RWPE2 (cell line): ENCODE measurements around the gene GABRA4.

ENCODE experiments used
- ATAC-seq: fragments of 200-7000 bp; cut with Tn5 transposase; 3 replicates; pipeline ENCODE4 v1.9.1; 2021; ENCODE audit warnings: low read depth
- DNase-seq: peaks from one replicate; pipeline ENCODE4 v3.0.0-alpha.2; 2020; ENCODE audit warnings: low spot score
- H3K27ac ChIP-seq: fragments of 450-650 bp; 2 replicates; pipeline ENCODE4 v1.5.1; 2017; ENCODE audit warnings: mild to moderate bottlenecking; ENCODE audit not compliant: poor library complexity, severe bottlenecking
- H3K27me3 ChIP-seq: fragments of 250-450 bp; sonication (Bioruptor Pico); 2 replicates; pipeline ENCODE4 v1.5.1; 2021; ENCODE audit warnings: mild to moderate bottlenecking, moderate library complexity; ENCODE audit not compliant: insufficient read depth, poor library complexity, severe bottlenecking
- H3K36me3 ChIP-seq: fragments of 250-450 bp; sonication (Bioruptor Pico); 2 replicates; pipeline ENCODE4 v1.5.1; 2020; ENCODE audit warnings: low read depth, mild to moderate bottlenecking, moderate library complexity
- H3K4me1 ChIP-seq: fragments of 250-450 bp; sonication (Bioruptor Pico); 2 replicates; pipeline ENCODE4 v1.5.1; 2021; ENCODE audit warnings: mild to moderate bottlenecking, moderate library complexity; ENCODE audit not compliant: insufficient read depth, poor library complexity, severe bottlenecking
- H3K4me3 ChIP-seq: fragments of 250-450 bp; sonication (Bioruptor Pico); 2 replicates; pipeline ENCODE4 v1.5.1; 2021; ENCODE audit warnings: mild to moderate bottlenecking, moderate library complexity; ENCODE audit not compliant: severe bottlenecking
- H3K9me3 ChIP-seq: fragments of 250-450 bp; sonication (Bioruptor Pico); 2 replicates; pipeline ENCODE4 v1.5.1; 2021; ENCODE audit warnings: mild to moderate bottlenecking, moderate library complexity; ENCODE audit not compliant: severe bottlenecking
- CTCF ChIP-seq: fragments of 450-650 bp; IDR thresholded peaks from one replicate; pipeline ENCODE4 v1.5.1; 2017; ENCODE audit warnings: mild to moderate bottlenecking, moderate library complexity; ENCODE audit not compliant: poor library complexity, severe bottlenecking

The GABRA4 gene

GRCh38 chr4:46955601-46956000 lies 37.8 kb downstream of the GABRA4 start:
- H3K27ac ChIP-seq, result no peak overlapping the region
- H3K4me3 ChIP-seq, result no peak overlapping the region
- H3K27me3 ChIP-seq, result peaks cover 14% of the 10 kb centered on the region
- no peaks in the 10 kb centered on the region for H3K9me3 ChIP-seq
- no peaks in the 10 kb centered on the region for H3K4me1 ChIP-seq
- no peak for TF ChIP-seq CTCF
- DNase-seq (no peak), ATAC-seq (no peak)
- H3K36me3 ChIP-seq, result no peaks in the 10 kb centered on the region

- H3K4me3 ChIP-seq, result no peak overlapping the region
- no peak overlapping the region for H3K27ac ChIP-seq
- H3K4me1 ChIP-seq, result no peaks in the 10 kb centered on the region
- TF ChIP-seq CTCF, result no peak
- peaks cover 17% of the 10 kb centered on the region for H3K27me3 ChIP-seq
- no peaks in the 10 kb centered on the region for H3K36me3 ChIP-seq
- ATAC-seq (no peak), DNase-seq (no peak)
- no peaks in the 10 kb centered on the region for H3K9me3 ChIP-seq
Observed at GRCh38 chr4:46954643-46955042, 38.7 kb downstream of the GABRA4 start.

GRCh38 chr4:46953564-46953963 lies 39.8 kb downstream of the GABRA4 start:
- DNase-seq (no peak), ATAC-seq (no peak)
- Histone ChIP-seq H3K4me3 (no peak overlapping the region), H3K36me3 (no peaks in the 10 kb centered on the region), H3K27ac (no peak overlapping the region), H3K27me3 (peaks cover 24% of the 10 kb centered on the region), H3K4me1 (no peaks in the 10 kb centered on the region), H3K9me3 (no peaks in the 10 kb centered on the region)
- TF ChIP-seq CTCF, result no peak

GRCh38 chr4:46952451-46952850 lies 40.9 kb downstream of the GABRA4 start:
- Histone ChIP-seq H3K36me3 (no peaks in the 10 kb centered on the region), H3K4me1 (no peaks in the 10 kb centered on the region), H3K27me3 (peaks cover 24% of the 10 kb centered on the region), H3K9me3 (no peaks in the 10 kb centered on the region), H3K4me3 (no peak overlapping the region), H3K27ac (no peak overlapping the region)
- DNase-seq, result no peak
- ATAC-seq, result no peak
- TF ChIP-seq CTCF, result no peak

- no peaks in the 10 kb centered on the region for H3K36me3 ChIP-seq
Observed at GRCh38 chr4:46950826-46951225, 42.6 kb downstream of the GABRA4 start.

More at GRCh38 chr4:46950826-46951225, 42.6 kb downstream of the GABRA4 start:
- Histone ChIP-seq H3K9me3 (no peaks in the 10 kb centered on the region), H3K27me3 (peaks cover 27% of the 10 kb centered on the region), H3K4me3 (no peak overlapping the region), H3K27ac (no peak overlapping the region), H3K4me1 (no peaks in the 10 kb centered on the region)
- TF ChIP-seq CTCF, result no peak
- DNase-seq (no peak), ATAC-seq (no peak)
